ENCODE measurements around the gene RPTOR. TPM values are rescaled to one million over a fixed set of nuclear protein-coding genes. Genes with fewer than 3 reads are reported as not detected.

The RPTOR gene
- total RNA-seq, 1 donor, result 27.9 TPM

GRCh38 chr17:80885947-80886582 is 341.4 kb downstream of the RPTOR start:
- H3K4me2 ChIP-seq (ENCODE audit: insufficient read depth, low read length), result no peak overlapping the region
- no peak overlapping the region for H3K27ac ChIP-seq (ENCODE audit: low read depth, low read length)
- H3K36me3 ChIP-seq (ENCODE audit: insufficient read depth, low read length), result peaks cover 20% of the 10 kb centered on the region
- H3K4me3 ChIP-seq (ENCODE audit: insufficient read depth, low read length), result no peak overlapping the region
- TF ChIP-seq CTCF (IDR thresholded peaks at IDR 0.05; ENCODE audit: extremely low read depth, low read depth, low read length), result no peak
- peaks cover 6% of the 10 kb centered on the region for H3K4me1 ChIP-seq (ENCODE audit: insufficient read depth, low read length)
- no peaks in the 10 kb centered on the region for H4K20me1 ChIP-seq (ENCODE audit: insufficient read depth, low read length)
- peak; percentile 73 for DNase-seq (ENCODE audit: insufficient read length, low spot score, missing footprints)
- no peaks in the 10 kb centered on the region for H3K27me3 ChIP-seq (ENCODE audit: insufficient read depth, low read length)
- no peak overlapping the region for H2AFZ ChIP-seq (ENCODE audit: low read length)
- H3K9me3 ChIP-seq (ENCODE audit: low read depth, low read length), result no peaks in the 10 kb centered on the region
- no peaks in the 10 kb centered on the region for H3K79me2 ChIP-seq (ENCODE audit: insufficient read depth, low read length)

- DNase-seq (ENCODE audit: insufficient read length, low spot score, missing footprints), result peak; percentile 78
- Histone ChIP-seq H4K20me1 (ENCODE audit: insufficient read depth, low read length) (no peaks in the 10 kb centered on the region), H3K79me2 (ENCODE audit: insufficient read depth, low read length) (no peaks in the 10 kb centered on the region), H2AFZ (ENCODE audit: low read length) (no peak overlapping the region), H3K4me3 (ENCODE audit: insufficient read depth, low read length) (no peak overlapping the region), H3K4me1 (ENCODE audit: insufficient read depth, low read length) (peaks cover 14% of the 10 kb centered on the region), H3K4me2 (ENCODE audit: insufficient read depth, low read length) (no peak overlapping the region), H3K27ac (ENCODE audit: low read depth, low read length) (no peak overlapping the region), H3K36me3 (ENCODE audit: insufficient read depth, low read length) (peaks cover 20% of the 10 kb centered on the region), H3K9me3 (ENCODE audit: low read depth, low read length) (no peaks in the 10 kb centered on the region), H3K27me3 (ENCODE audit: insufficient read depth, low read length) (no peaks in the 10 kb centered on the region)
- no peak for TF ChIP-seq CTCF (IDR thresholded peaks at IDR 0.05; ENCODE audit: extremely low read depth, low read depth, low read length)
Observed at GRCh38 chr17:80886641-80887573, 342.3 kb downstream of the RPTOR start.

- H3K27me3 ChIP-seq (ENCODE audit: insufficient read depth, low read length), result no peaks in the 10 kb centered on the region
- no peaks in the 10 kb centered on the region for H3K79me2 ChIP-seq (ENCODE audit: insufficient read depth, low read length)
- H3K36me3 ChIP-seq (ENCODE audit: insufficient read depth, low read length), result peaks cover 17% of the 10 kb centered on the region
- DNase-seq (ENCODE audit: insufficient read length, low spot score, missing footprints), result peak; percentile 41
- no peak overlapping the region for H3K27ac ChIP-seq (ENCODE audit: low read depth, low read length)
- no peaks in the 10 kb centered on the region for H4K20me1 ChIP-seq (ENCODE audit: insufficient read depth, low read length)
- peaks cover 22% of the 10 kb centered on the region for H3K4me1 ChIP-seq (ENCODE audit: insufficient read depth, low read length)
- no peaks in the 10 kb centered on the region for H3K9me3 ChIP-seq (ENCODE audit: low read depth, low read length)
- no peak overlapping the region for H3K4me3 ChIP-seq (ENCODE audit: insufficient read depth, low read length)
- no peak overlapping the region for H3K4me2 ChIP-seq (ENCODE audit: insufficient read depth, low read length)
- H2AFZ ChIP-seq (ENCODE audit: low read length), result no peak overlapping the region
- TF ChIP-seq CTCF (IDR thresholded peaks at IDR 0.05; ENCODE audit: extremely low read depth, low read depth, low read length), result no peak
Observed at GRCh38 chr17:80887639-80888175, 343.1 kb downstream of the RPTOR start.
